ENCODE results near the gene DMBX1.

DNA sequence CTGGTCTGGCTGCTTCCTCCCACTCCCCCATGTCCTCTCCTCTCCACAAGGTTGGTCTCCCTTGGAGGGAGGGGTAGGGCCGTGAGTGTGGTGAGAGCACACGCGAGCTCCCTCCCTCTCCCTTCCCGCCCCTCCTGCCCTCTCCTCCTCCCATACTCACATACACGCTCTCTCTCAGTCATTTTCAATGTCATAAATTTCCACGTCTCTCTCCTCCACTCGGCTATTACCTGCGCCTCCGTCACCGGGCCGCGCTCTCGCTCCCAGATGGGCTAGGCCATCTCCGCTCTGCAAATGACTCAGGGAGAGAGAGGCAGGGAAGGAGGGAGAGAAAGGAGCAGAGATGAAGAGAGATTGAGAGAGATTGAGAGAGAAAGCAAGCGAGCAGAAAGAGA is 36.7 kb upstream of the DMBX1 start:
- TF ChIP-seq POLR2A (IDR thresholded peaks at IDR 0.05), result no peak
- TF ChIP-seq CTCF (IDR thresholded peaks at IDR 0.05), result no peak
